IMR-90 (cell line): ENCODE measurements around the gene CMTM1. TPM values are rescaled to one million over a fixed set of nuclear protein-coding genes. Genes with fewer than 3 reads are reported as not detected.

ENCODE experiments used
- ATAC-seq: fragments of 200-7000 bp; cut with Tn5 transposase; 2 replicates; pipeline ENCODE4 v1.9.1; 2020; ENCODE audit warnings: low read depth, mild to moderate bottlenecking, moderate library complexity
- BruUV-seq: library from RNA; stranded (reverse); fragments of 400-500 nt; replicated peaks from 2 replicates; lab custom pipeline; 2021; lab: Mats Ljungman, UMichigan
- CTCF ChIA-PET: fragments of 300-600 bp; formaldehyde crosslinking; extraction: SDS; loops from one replicate; lab custom pipeline; 2021; ENCODE audit warnings: antibody characterized with exemption; lab: Yijun Ruan, JAX
- POLR2A ChIA-PET: fragments of 300-600 bp; sonication (Branson Sonifier 250); formaldehyde crosslinking; loops from one replicate; lab custom pipeline; 2022; ENCODE audit warnings: antibody characterized with exemption; ENCODE audit not compliant: unreplicated experiment; lab: Charles Lee
- DNase-seq: peaks from one replicate; pipeline ENCODE4 v3.0.0; 2013
- H2AFZ ChIP-seq: replicated peaks from 2 replicates; pipeline ENCODE3; 2013; ENCODE audit warnings: low read length, mild to moderate bottlenecking; ENCODE audit not compliant: poor library complexity
- H2AK5ac ChIP-seq: 2 replicates; pipeline ENCODE4 v1.6.1; 2013; ENCODE audit warnings: low read depth, low read length, inconsistent platforms
- H2AK9ac ChIP-seq: replicated peaks from 2 replicates; pipeline ENCODE3; 2013; ENCODE audit warnings: mild to moderate bottlenecking, low read depth, low read length, moderate library complexity; ENCODE audit not compliant: poor library complexity
- H2BK120ac ChIP-seq: 2 replicates; pipeline ENCODE4 v1.6.1; 2013; ENCODE audit warnings: low read depth, low read length, inconsistent platforms
- H2BK15ac ChIP-seq: 3 replicates; pipeline ENCODE4 v1.6.1; 2013; ENCODE audit warnings: low read depth, low read length, inconsistent platforms
- H2BK20ac ChIP-seq: 2 replicates; pipeline ENCODE4 v1.6.1; 2013; ENCODE audit warnings: low read depth, mild to moderate bottlenecking, inconsistent platforms, low read length, moderate library complexity
- H2BK5ac ChIP-seq: 2 replicates; pipeline ENCODE4 v1.6.1; 2013; ENCODE audit warnings: mild to moderate bottlenecking, low read depth, low read length, inconsistent platforms; ENCODE audit not compliant: poor library complexity, severe bottlenecking
- H3K14ac ChIP-seq: replicated peaks from 2 replicates; pipeline ENCODE4 v1.6.1; 2013; ENCODE audit warnings: low read depth, low read length, inconsistent platforms
- H3K18ac ChIP-seq: 2 replicates; pipeline ENCODE4 v1.6.1; 2013; ENCODE audit warnings: low read depth, low read length, control low read depth
- H3K23ac ChIP-seq: 2 replicates; pipeline ENCODE4 v1.6.1; 2013; ENCODE audit warnings: low read depth, low read length, inconsistent platforms
- H3K27ac ChIP-seq: 2 replicates; pipeline ENCODE4 v1.5.1; 2013; ENCODE audit warnings: mild to moderate bottlenecking, control low read depth, low read length; ENCODE audit not compliant: insufficient read depth
- H3K27me3 ChIP-seq: 2 replicates; pipeline ENCODE4 v1.6.1; 2013; ENCODE audit warnings: low read length; ENCODE audit not compliant: control insufficient read depth, insufficient read depth
- H3K36me3 ChIP-seq: 2 replicates; pipeline ENCODE4 v1.6.1; 2013; ENCODE audit warnings: low read length, mixed read lengths; ENCODE audit not compliant: control insufficient read depth, insufficient read depth
- H3K4ac ChIP-seq: 2 replicates; pipeline ENCODE4 v1.6.1; 2013; ENCODE audit warnings: low read depth, low read length, inconsistent platforms
- H3K4me1 ChIP-seq: 2 replicates; pipeline ENCODE4 v1.6.1; 2013; ENCODE audit warnings: low read length, mixed read lengths; ENCODE audit not compliant: control insufficient read depth, insufficient read depth
- H3K4me2 ChIP-seq: 2 replicates; pipeline ENCODE4 v1.6.1; 2013; ENCODE audit warnings: low read depth, mild to moderate bottlenecking, control low read depth, low read length, moderate library complexity
- H3K4me3 ChIP-seq: 2 replicates; pipeline ENCODE4 v1.5.1; 2013; ENCODE audit warnings: low read depth, mild to moderate bottlenecking, control low read depth, low read length, moderate library complexity; ENCODE audit not compliant: insufficient read depth
- H3K56ac ChIP-seq: 2 replicates; pipeline ENCODE4 v1.6.1; 2013; ENCODE audit warnings: low read length, inconsistent platforms; ENCODE audit not compliant: insufficient read depth; ENCODE audit errors: extremely low read depth
- H3K79me1 ChIP-seq, 2 experiments: 2 replicates each; pipeline ENCODE4 v1.6.1; 2013; ENCODE audit warnings: low read length in 2 of 2, inconsistent platforms in 1 of 2, low read depth in 1 of 2
- H3K9ac ChIP-seq: 2 replicates; pipeline ENCODE4 v1.6.1; 2013; ENCODE audit warnings: low read depth, low read length, control low read depth
- H3K9me1 ChIP-seq: 2 replicates; pipeline ENCODE4 v1.6.1; 2013; ENCODE audit warnings: low read length, inconsistent platforms; ENCODE audit not compliant: insufficient read depth
- H3K9me3 ChIP-seq: 2 replicates; pipeline ENCODE4 v1.6.1; 2013; ENCODE audit warnings: low read length; ENCODE audit not compliant: control insufficient read depth, insufficient read depth
- H4K20me1 ChIP-seq: 2 replicates; pipeline ENCODE4 v1.6.1; 2013; ENCODE audit warnings: low read length, inconsistent platforms; ENCODE audit not compliant: insufficient read depth
- H4K5ac ChIP-seq: 2 replicates; pipeline ENCODE4 v1.6.1; 2013; ENCODE audit warnings: mild to moderate bottlenecking, low read depth, low read length, control low read depth
- H4K8ac ChIP-seq, 2 experiments: 2 replicates each; pipeline ENCODE4 v1.6.1; 2013; ENCODE audit warnings: low read depth in 2 of 2, low read length in 2 of 2, control low read depth in 1 of 2, inconsistent platforms in 1 of 2
- H4K91ac ChIP-seq: 2 replicates; pipeline ENCODE4 v1.6.1; 2013; ENCODE audit warnings: low read depth, low read length, inconsistent platforms; ENCODE audit not compliant: insufficient read depth
- ELK1 ChIP-seq: fragments of 150-350 bp; IDR thresholded peaks from 2 replicates; pipeline ENCODE4 v1.6.1; 2016; ENCODE audit warnings: low read depth, mild to moderate bottlenecking, low read length, moderate library complexity, borderline replicate concordance
- FOS ChIP-seq: fragments of 150-350 bp; IDR thresholded peaks from 2 replicates; pipeline ENCODE4 v1.6.1; 2016; ENCODE audit warnings: low read depth, low read length
- RFX5 ChIP-seq: IDR thresholded peaks from 2 replicates; pipeline ENCODE4 v1.8.0; 2012; ENCODE audit warnings: low read depth, mild to moderate bottlenecking, low read length, moderate library complexity
- WGBS, 2 experiments: methylation state at CpG; one replicate each; pipeline versions ENCODE4 v1.1.5 to v1.1.7; 2013; ENCODE audit warnings: missing lambda C conversion rate in 2 of 2; ENCODE audit not compliant: insufficient read length in 1 of 2; ENCODE audit errors: extremely low coverage in 2 of 2; 5-methylcytosine and 5-hydroxymethylcytosine counted together
- dilution Hi-C: fragments of 300-500 bp; cut with HindIII; formaldehyde crosslinking; loops from one replicate; pipeline ENCODE4 v1.14.3; 2018; ENCODE audit warnings: low sequenced_read_pairs; ENCODE audit not compliant: unreplicated experiment
- in situ Hi-C: fragments of 300-500 bp; cut with MboI; formaldehyde crosslinking; loops from 3 replicates; pipeline ENCODE4 v1.14.3; 2019; ENCODE audit warnings: low sequenced_read_pairs, inconsistent platforms, mixed read lengths
- intact Hi-C: fragments of 100-400 bp; cut with micrococcal nuclease; formaldehyde crosslinking; loops from 2 replicates; pipeline ENCODE4 v1.10.0; 2022
- polyA plus RNA-seq, 3 experiments: library from polyadenylated mRNA; depleted of rRNA; stranded (reverse); fragments of >200 nt; gene quantifications; 2 replicates each; pipeline ENCODE4 v1.2.3, GENCODE V29; 2012; ENCODE audit warnings: low replicate concordance in 1 of 3
- total RNA-seq: library from RNA; depleted of rRNA; stranded (reverse); fragments of >200 nt; gene quantifications from 2 replicates; pipeline ENCODE4 v1.2.3, GENCODE V29; 2012

The CMTM1 gene
- total and polyA plus RNA-seq, 2 of the 4 experiments (the other 2 are of a cell fraction): 0.54 to 2.1 TPM

- TF ChIP-seq ELK1 (no peak), RFX5 (no peak), FOS (no peak)
- H2BK20ac ChIP-seq: no peak overlapping the region
- H2AFZ ChIP-seq: no peak overlapping the region
- no peak overlapping the region for H3K27ac ChIP-seq
- 86% methylated on average over 1 of the region's 5 CpGs; no CpG with 5 or more reads in 1 of the 2 experiments for WGBS, 2 experiments
- H4K5ac ChIP-seq: no peak overlapping the region
- H2AK9ac ChIP-seq: no peak overlapping the region
- H3K4me2 ChIP-seq: no peak overlapping the region
- no peak overlapping the region for H2BK15ac ChIP-seq
- H3K56ac ChIP-seq: no peak overlapping the region
- BruUV-seq: no TSS peak
- H3K9me1 ChIP-seq: no peaks in the 10 kb centered on the region
- peaks cover 5% of the 10 kb centered on the region; the same call in 1 of the 2 replicates for H3K9me3 ChIP-seq
- DNase-seq: no peak
- H3K79me1 ChIP-seq: peaks cover 7 to 24% of the 10 kb centered on the region in 2 experiments; a peak in 3 of 4 replicates
- no peak overlapping the region for H2AK5ac ChIP-seq
- H4K20me1 ChIP-seq: 0 out of 2 replicates have a peak, but pooled peaks cover 5% of the 10 kb centered on the region
- no peak overlapping the region for H3K23ac ChIP-seq
- H2BK120ac ChIP-seq: no peak overlapping the region
- H3K18ac ChIP-seq: no peak overlapping the region
- H3K4me1 ChIP-seq: peaks cover 10% of the 10 kb centered on the region
- POLR2A ChIA-PET: no interaction called here
- H4K91ac ChIP-seq: no peak overlapping the region
- H3K14ac ChIP-seq: no peak overlapping the region
- in situ Hi-C loops (loop anchor here (5.0 kb wide), 2 partner anchors 49 to 194 kb away; partner anchors contain the start of genes CKLF and TK2), intact Hi-C loops (no loop called here), dilution Hi-C loops (no loop called here)
- H3K36me3 ChIP-seq: no peaks in the 10 kb centered on the region
- no peak overlapping the region for H2BK5ac ChIP-seq
- CTCF ChIA-PET: no interaction called here
- H4K8ac ChIP-seq: no peak overlapping the region
- peaks cover 6% of the 10 kb centered on the region for H3K27me3 ChIP-seq
- H3K9ac ChIP-seq: no peak overlapping the region
- H3K4ac ChIP-seq: no peak overlapping the region
- no peak for ATAC-seq
- H3K4me3 ChIP-seq: no peak overlapping the region
Measured at GRCh38 chr16:66601471-66601870, 35.2 kb downstream of the CMTM1 start.
